A673 (cell line): Measurements from ENCODE around the gene UQCRHL.

Experiments used
- EZH2 ChIP-seq: fragments of 200-600 bp; sonication (generic); IDR thresholded peaks from 2 replicates; pipeline ENCODE4 v1.6.1; 2017; ENCODE audit warnings: borderline replicate concordance, low read depth, mild to moderate bottlenecking, mixed read lengths, antibody characterized with exemption, low read length; ENCODE audit not compliant: poor library complexity, severe bottlenecking
- TF ChIP-seq, protein P1 (sequence below): fragments of 300-800, 200-600 bp; sonication (generic); conservative IDR thresholded peaks from 2 replicates; pipeline ENCODE4 v1.5.1; 2017; ENCODE audit warnings: low read depth, mild to moderate bottlenecking, antibody characterized with exemption, low read length, moderate library complexity, mixed read lengths

DNA sequence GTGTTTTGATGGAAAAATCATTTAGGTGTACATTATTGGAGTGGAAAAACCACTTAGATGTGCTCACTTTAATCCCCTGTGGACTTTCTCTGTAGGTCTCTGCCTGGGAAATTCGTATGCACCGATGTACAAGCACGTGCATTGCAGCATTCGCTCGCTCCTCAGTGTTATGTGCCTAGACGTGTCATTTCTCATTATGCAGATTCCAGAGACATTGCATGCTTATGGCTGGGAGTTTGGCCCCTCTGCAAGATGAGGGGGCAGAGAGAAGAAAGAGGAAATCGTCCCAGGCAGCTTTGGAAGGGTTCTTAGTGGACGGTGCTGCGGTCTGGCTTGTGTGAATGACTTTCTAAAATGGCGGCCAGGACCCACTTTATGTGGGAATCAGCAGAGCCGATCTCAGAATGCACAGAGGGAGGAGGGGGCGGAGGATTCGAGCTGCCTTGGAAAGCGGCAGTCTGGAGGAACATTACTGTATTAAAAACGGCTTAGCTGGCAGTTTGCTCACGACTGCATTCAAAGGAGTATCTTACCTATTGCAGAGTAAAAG is 42.4 kb upstream of the UQCRHL start:
- TF ChIP-seq, protein P1, sequence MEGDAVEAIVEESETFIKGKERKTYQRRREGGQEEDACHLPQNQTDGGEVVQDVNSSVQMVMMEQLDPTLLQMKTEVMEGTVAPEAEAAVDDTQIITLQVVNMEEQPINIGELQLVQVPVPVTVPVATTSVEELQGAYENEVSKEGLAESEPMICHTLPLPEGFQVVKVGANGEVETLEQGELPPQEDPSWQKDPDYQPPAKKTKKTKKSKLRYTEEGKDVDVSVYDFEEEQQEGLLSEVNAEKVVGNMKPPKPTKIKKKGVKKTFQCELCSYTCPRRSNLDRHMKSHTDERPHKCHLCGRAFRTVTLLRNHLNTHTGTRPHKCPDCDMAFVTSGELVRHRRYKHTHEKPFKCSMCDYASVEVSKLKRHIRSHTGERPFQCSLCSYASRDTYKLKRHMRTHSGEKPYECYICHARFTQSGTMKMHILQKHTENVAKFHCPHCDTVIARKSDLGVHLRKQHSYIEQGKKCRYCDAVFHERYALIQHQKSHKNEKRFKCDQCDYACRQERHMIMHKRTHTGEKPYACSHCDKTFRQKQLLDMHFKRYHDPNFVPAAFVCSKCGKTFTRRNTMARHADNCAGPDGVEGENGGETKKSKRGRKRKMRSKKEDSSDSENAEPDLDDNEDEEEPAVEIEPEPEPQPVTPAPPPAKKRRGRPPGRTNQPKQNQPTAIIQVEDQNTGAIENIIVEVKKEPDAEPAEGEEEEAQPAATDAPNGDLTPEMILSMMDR: no peak
- TF ChIP-seq EZH2: no peak
